ENCODE data around the gene SHBG.

Gene SHBG

DNA sequence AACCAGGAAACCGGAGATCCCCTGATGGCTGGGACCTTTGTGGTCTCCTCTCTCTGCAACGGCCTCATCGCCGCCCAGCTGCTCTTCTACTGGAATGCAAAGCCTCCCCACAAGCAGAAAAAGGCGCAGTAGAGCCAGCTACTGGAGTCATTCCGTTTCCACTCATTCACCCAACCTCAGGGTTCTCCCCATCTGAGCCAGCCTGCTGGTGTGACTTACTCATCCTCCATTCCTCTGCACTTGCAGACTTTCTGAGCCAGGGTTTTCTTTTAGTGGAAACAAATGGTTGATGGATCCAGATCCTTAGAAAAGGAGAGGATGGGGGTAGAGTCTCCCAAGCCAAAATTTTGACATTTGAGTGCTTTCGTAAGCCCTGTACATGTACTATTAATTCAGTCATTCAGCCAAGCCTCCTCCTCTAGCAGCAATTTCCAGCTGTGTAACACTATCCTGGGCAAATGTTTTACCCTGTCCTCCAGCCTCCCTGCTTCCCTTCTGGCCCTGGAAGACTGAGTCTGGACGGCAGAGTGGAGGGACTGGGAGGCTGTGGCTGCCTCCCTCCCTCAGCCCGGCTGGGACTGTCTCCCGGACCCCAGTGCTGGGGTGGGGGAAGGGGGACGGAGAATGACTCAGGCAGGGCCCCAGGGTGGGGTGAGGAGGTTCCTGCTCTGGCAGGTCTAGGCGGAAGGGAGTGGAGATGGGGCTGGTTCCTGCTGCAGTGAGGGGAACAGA is 42.3 kb upstream of the SHBG start:
- no peak for TF ChIP-seq CTCF (conservative IDR thresholded peaks at IDR 0.05)
- H3K27ac ChIP-seq = no peak overlapping the region

DNA sequence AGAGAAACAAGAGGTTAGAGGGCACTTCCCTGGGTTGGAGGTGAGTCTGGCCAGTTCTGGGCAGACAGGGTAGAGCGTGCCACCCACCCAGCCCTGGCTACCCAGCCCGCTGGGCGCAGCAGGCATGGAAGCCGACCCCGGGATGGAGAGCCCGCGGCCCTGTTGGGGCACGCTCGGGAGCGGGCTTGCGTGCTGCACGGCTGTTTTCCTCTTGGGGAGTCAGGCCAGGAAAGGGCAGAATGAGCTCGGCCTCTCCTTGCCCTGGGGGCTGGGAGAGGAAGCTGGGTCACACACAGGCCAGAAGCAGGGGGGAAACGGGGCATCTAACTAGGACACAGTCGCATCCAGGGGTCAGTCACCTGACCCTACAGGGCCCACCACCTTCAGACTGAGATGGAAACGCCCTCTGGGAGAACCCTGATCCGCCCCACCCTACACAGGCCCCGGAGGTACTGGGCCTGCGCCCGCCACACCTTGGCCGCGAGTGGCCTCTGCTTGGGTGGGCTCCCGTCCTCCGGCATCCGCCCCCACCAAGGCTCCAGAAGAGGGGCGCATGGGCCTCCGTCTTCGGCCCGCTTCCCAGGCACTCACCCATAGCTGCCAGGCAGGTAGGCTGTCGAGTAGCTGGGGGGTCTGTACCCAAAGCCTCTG is 41.3 kb upstream of the SHBG start:
- no peak for TF ChIP-seq CTCF (conservative IDR thresholded peaks at IDR 0.05)
- H3K27ac ChIP-seq = no peak overlapping the region

GRCh38 chr17:7589204-7589868 is 40.6 kb upstream of the SHBG start:
- TF ChIP-seq CTCF (conservative IDR thresholded peaks at IDR 0.05) = no peak; the same call in 1 of the 2 replicates
- no peak overlapping the region for H3K27ac ChIP-seq

- H3K27ac ChIP-seq = no peak within 1 kb of the TSS
- no peak for TF ChIP-seq CTCF (conservative IDR thresholded peaks at IDR 0.05)
Observed at GRCh38 chr17:7589891-7590691, 39.8 kb upstream of the SHBG start, which contains the start of gene SOX15. TSS of gene SOX15 (minus strand) at chr17:7590094. CDS start at chr17:7589676, 418 bp downstream.

GRCh38 chr17:7590743-7591142 is 39.2 kb upstream of the SHBG start:
- TF ChIP-seq CTCF (conservative IDR thresholded peaks at IDR 0.05) = no peak
- H3K27ac ChIP-seq = no peak overlapping the region

- no peak for TF ChIP-seq CTCF (conservative IDR thresholded peaks at IDR 0.05)
- no peak overlapping the region for H3K27ac ChIP-seq
Observed at GRCh38 chr17:7591596-7591995, 38.3 kb upstream of the SHBG start.
